Kidney epithelial cell (primary cell): ENCODE results near the gene MED8. TPM values are rescaled to one million over a fixed set of nuclear protein-coding genes. Genes with fewer than 3 reads are reported as not detected.

Source experiments
- DNase-seq: peaks from one replicate; pipeline ENCODE4 v3.0.0-alpha.2; 2010; ENCODE audit warnings: low read depth
- H3K27me3 ChIP-seq: 2 replicates; pipeline ENCODE4 v1.6.0; 2011; ENCODE audit warnings: low read length; ENCODE audit not compliant: control insufficient read depth, insufficient read depth
- H3K36me3 ChIP-seq: 2 replicates; pipeline ENCODE4 v1.5.1; 2011; ENCODE audit warnings: low read length; ENCODE audit not compliant: control insufficient read depth, insufficient read depth
- H3K4me3 ChIP-seq: 2 replicates; pipeline ENCODE4 v1.5.1; 2011; ENCODE audit warnings: low read depth, mild to moderate bottlenecking, control low read depth, low read length
- total RNA-seq: library from RNA; depleted of rRNA; stranded (reverse); fragments of >200 nt; gene quantifications from 2 replicates; pipeline ENCODE4 v1.2.3, GENCODE V29; 2015
- TF ChIP-seq, protein P1 (sequence below): IDR thresholded peaks from 2 replicates; pipeline ENCODE4 v1.5.1; 2011; ENCODE audit warnings: mild to moderate bottlenecking, moderate library complexity, low read length, control low read depth, inconsistent platforms; ENCODE audit not compliant: insufficient read depth, poor library complexity, severe bottlenecking

MED8 gene
- total RNA-seq, 1 donor from 2014 or later: 44.5 TPM

- no peak for DNase-seq
- Histone ChIP-seq H3K36me3 (no peaks in the 10 kb centered on the region), H3K4me3 (peak within 1 kb of the TSS; percentile 84), H3K27me3 (no peaks in the 10 kb centered on the region)
- TF ChIP-seq, protein P1, sequence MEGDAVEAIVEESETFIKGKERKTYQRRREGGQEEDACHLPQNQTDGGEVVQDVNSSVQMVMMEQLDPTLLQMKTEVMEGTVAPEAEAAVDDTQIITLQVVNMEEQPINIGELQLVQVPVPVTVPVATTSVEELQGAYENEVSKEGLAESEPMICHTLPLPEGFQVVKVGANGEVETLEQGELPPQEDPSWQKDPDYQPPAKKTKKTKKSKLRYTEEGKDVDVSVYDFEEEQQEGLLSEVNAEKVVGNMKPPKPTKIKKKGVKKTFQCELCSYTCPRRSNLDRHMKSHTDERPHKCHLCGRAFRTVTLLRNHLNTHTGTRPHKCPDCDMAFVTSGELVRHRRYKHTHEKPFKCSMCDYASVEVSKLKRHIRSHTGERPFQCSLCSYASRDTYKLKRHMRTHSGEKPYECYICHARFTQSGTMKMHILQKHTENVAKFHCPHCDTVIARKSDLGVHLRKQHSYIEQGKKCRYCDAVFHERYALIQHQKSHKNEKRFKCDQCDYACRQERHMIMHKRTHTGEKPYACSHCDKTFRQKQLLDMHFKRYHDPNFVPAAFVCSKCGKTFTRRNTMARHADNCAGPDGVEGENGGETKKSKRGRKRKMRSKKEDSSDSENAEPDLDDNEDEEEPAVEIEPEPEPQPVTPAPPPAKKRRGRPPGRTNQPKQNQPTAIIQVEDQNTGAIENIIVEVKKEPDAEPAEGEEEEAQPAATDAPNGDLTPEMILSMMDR: peak; percentile 30
Observed at GRCh38 chr1:43367904-43368645, 21.5 kb downstream of the MED8 start, which contains the start of gene ELOVL1. Gene ELOVL1, minus strand, starts transcription at chr1:43368011. Its CDS starts 2,402 bp downstream, at chr1:43365609.

DNA sequence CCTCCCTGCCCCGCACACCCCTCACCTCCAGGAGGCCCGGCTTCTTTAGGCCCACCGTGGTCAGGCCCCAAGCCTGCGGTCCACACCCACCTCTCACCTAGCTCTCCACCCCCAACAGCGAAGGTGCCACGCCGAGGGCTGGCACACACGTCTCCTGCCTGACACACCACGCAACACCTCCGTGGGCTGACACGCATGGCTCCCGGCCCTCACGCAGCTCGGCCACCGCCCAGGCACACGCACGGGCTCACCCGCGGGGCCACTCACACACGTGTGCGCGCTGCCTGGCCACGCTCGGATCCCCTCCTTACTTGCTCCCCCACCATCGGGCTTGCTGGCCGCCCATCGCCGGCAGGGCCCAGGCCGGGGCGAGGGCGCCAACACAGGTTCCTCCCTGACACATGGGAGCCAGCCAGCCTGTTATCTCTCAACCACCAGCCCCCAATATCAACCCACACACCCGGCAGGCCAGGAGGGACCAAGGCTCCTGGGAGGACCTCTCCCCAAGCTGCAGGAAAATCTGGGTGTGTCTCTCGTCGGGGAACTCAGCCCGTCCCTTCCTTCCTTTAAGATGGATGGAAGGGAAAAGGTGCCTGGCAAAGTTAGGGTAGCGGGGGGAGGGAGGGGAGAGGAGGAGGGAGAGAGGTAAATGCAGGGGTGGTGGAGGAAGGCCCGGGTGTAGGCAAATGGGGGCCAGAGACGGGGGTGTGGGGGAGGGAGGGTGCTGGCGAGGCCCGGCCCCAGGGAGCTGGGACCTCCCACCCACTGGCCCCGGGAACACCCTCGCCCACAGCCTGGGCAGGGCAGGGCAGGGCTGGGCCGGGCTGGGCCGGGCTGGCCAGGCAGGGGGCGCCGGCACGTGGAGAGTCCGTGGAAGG is 22.3 kb downstream of the MED8 start:
- Histone ChIP-seq H3K27me3 (no peaks in the 10 kb centered on the region), H3K36me3 (no peaks in the 10 kb centered on the region), H3K4me3 (peak overlapping the region; percentile 84)
- TF ChIP-seq, protein P1: no peak
- DNase-seq: no peak

DNA sequence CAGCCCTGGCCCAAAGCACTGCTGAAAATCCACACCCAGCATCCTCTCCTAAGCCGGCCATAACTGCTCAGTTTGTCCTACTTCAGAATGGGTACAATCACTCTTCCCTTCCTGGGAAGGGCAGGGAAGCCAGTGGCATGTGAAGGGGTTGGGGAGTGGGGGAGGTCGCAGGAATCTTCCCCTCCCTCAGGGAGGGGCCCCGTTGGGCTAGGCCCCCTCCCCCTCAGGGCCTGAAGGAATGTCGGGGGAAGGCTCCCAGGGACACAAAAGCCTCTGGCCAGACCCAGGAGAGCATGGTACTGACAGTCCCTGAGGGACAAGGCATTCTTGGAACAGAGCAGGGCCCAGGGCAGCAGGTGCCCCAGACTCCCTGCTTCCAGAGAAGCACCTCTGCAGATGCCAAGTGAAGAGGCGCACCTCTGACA is 23.0 kb downstream of the MED8 start:
- peak overlapping the region; percentile 84 for H3K4me3 ChIP-seq
- H3K36me3 ChIP-seq: no peaks in the 10 kb centered on the region
- H3K27me3 ChIP-seq: no peaks in the 10 kb centered on the region
- TF ChIP-seq, protein P1: no peak
- DNase-seq: no peak

DNA sequence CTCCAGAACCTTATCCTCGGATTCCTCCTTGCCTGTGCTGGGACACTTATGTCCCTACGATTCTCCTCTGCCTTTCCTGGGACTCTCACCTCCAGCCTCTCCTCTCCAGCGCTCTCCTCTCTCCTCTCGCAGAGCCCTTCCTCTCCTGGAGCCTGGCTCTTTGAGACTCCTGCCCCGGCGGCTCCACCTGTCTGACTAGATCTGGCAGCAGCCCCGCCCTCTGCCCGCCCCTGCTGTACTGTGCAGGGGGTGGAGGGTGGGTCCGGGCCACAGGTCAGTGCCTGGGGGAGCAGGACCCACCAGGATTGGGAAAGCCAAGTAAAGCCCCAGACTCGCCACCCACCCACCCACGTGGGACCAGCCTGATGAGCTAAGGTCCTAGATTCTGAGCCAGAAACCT is 23.4 kb downstream of the MED8 start:
- no peaks in the 10 kb centered on the region for H3K36me3 ChIP-seq
- TF ChIP-seq, protein P1: no peak
- H3K27me3 ChIP-seq: no peaks in the 10 kb centered on the region
- no peak for DNase-seq
- peak overlapping the region; percentile 84 for H3K4me3 ChIP-seq

DNA sequence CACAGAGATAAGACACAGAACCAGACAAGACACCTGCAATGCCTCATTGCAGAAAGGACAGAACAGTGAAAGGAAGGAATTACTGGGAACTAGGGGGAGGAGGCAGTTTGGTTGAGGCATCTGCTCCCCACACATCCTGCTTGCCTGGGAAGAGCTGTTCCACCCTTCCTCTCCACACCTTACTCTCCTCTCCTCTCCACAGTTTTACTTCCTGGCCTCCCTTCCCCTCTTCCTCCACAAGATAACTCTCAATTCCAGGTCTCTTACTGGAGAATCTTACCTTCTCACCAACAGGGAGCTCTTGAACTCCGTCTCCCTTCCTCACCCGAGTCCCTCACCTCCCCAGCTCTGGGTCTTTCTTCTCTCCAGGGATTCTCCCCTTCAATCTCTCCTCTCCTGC is 23.9 kb downstream of the MED8 start:
- Histone ChIP-seq H3K4me3 (no peak overlapping the region), H3K36me3 (no peaks in the 10 kb centered on the region), H3K27me3 (no peaks in the 10 kb centered on the region)
- DNase-seq: no peak
- TF ChIP-seq, protein P1: no peak
